HCT116 (cell line): ENCODE data around the gene GRIP2. TPM values are rescaled to one million over a fixed set of nuclear protein-coding genes. Genes with fewer than 3 reads are reported as not detected.

Experiments used
- ATAC-seq: fragments of 200-7000 bp; cut with Tn5 transposase; 2 replicates; pipeline ENCODE4 v1.9.1; 2020; ENCODE audit warnings: mild to moderate bottlenecking, moderate library complexity
- BruUV-seq: library from RNA; stranded (reverse); fragments of 400-500 nt; replicated peaks from 2 replicates; lab custom pipeline; 2021; lab: Mats Ljungman, UMichigan
- CTCF ChIA-PET: fragments of 300-600 bp; sonication (Branson Sonifier 250); formaldehyde crosslinking; loops from one replicate; lab custom pipeline; 2021; ENCODE audit warnings: antibody characterized with exemption; lab: Charles Lee
- POLR2A ChIA-PET: fragments of 300-600, 350-600 bp; sonication (Branson Sonifier 250); formaldehyde crosslinking; loops from one replicate; lab custom pipeline; 2021; ENCODE audit warnings: antibody characterized with exemption; lab: Charles Lee
- RAD21 ChIA-PET, 2 experiments: fragments of 300-600 bp; sonication (Branson Sonifier 250); formaldehyde crosslinking; loops; one replicate each; lab custom pipeline; 2023; ENCODE audit warnings: low total read pairs in 2 of 2; ENCODE audit not compliant: uncharacterized antibody in 2 of 2, unreplicated experiment in 2 of 2, low non-redundant PET in 1 of 2; lab: Charles Lee
- DNase-seq: peaks from one replicate; pipeline ENCODE4 v3.0.0-alpha.2; 2010; ENCODE audit warnings: low read depth, low spot score
- H2AFZ ChIP-seq: fragments of 200-600 bp; shearing (Covaris generic), sonication (generic); 2 replicates; pipeline ENCODE4 v1.6.1; 2017; ENCODE audit warnings: low read depth, mixed run types, mixed read lengths, antibody characterized with exemption, low read length; ENCODE audit not compliant: poor library complexity, severe bottlenecking
- H3K27ac ChIP-seq: 2 replicates; pipeline ENCODE4 v1.5.1; 2012; ENCODE audit warnings: low read depth, low read length
- H3K27me3 ChIP-seq: fragments of 200-600 bp; sonication (generic); 2 replicates; pipeline ENCODE4 v1.6.1; 2016; ENCODE audit warnings: mixed run types, low read length, mixed read lengths; ENCODE audit not compliant: insufficient read depth
- H3K36me3 ChIP-seq, 2 experiments: fragments of 200-500 bp in 1 of 2; fragments of 200-600 bp in 1 of 2; sonication (Bioruptor generic) in 1 of 2; sonication (generic) in 1 of 2; 2 replicates each; pipeline versions ENCODE4 v1.5.1 to v1.6.1; 2014 to 2016; ENCODE audit warnings: low read length in 2 of 2, inconsistent platforms in 1 of 2, mixed read lengths in 1 of 2, mixed run types in 1 of 2; ENCODE audit not compliant: insufficient read depth in 2 of 2, control insufficient read depth in 1 of 2
- H3K4me1 ChIP-seq, 2 experiments: fragments of 200-600 bp in 1 of 2; sonication (generic) in 1 of 2; 2 replicates each; pipeline versions ENCODE4 v1.5.1 to v1.6.1; 2012 to 2017; ENCODE audit warnings: low read length in 2 of 2, inconsistent platforms in 1 of 2, mild to moderate bottlenecking in 1 of 2, mixed read lengths in 1 of 2, mixed run types in 1 of 2, moderate library complexity in 1 of 2; ENCODE audit not compliant: insufficient read depth in 2 of 2, control insufficient read depth in 1 of 2
- H3K4me2 ChIP-seq: fragments of 200-600 bp; sonication (generic); 2 replicates; pipeline ENCODE4 v1.6.1; 2017; ENCODE audit warnings: mixed run types, low read length, mixed read lengths
- H3K4me3 ChIP-seq, 2 experiments: fragments of 200-600 bp in 1 of 2; sonication (generic) in 1 of 2; replicated peaks in 1 of 2; 2 replicates each; pipeline ENCODE4 v1.5.1; 2011 to 2016; ENCODE audit warnings: low read length in 2 of 2, control low read depth in 1 of 2, low read depth in 1 of 2, mild to moderate bottlenecking in 1 of 2, mixed read lengths in 1 of 2, mixed run types in 1 of 2
- H3K79me2 ChIP-seq: fragments of 200-600 bp; sonication (generic); 2 replicates; pipeline ENCODE4 v1.6.1; 2017; ENCODE audit warnings: mild to moderate bottlenecking, mixed run types, low read length, moderate library complexity, mixed read lengths; ENCODE audit not compliant: insufficient read depth
- H3K9ac ChIP-seq: fragments of 200-600 bp; sonication (generic); 2 replicates; pipeline ENCODE4 v1.6.1; 2016; ENCODE audit warnings: low read length, mixed read lengths
- H3K9me2 ChIP-seq: fragments of 200-600 bp; sonication (generic), shearing (Covaris generic); 2 replicates; pipeline ENCODE4 v1.6.1; 2017; ENCODE audit warnings: mixed run types, mild to moderate bottlenecking, moderate library complexity; ENCODE audit not compliant: insufficient read depth
- H3K9me3 ChIP-seq, 2 experiments: fragments of 200-500 bp in 1 of 2; fragments of 200-600 bp in 1 of 2; sonication (Bioruptor generic) in 1 of 2; sonication (generic) in 1 of 2; 2 replicates each; pipeline ENCODE4 v1.6.1; 2014 to 2017; ENCODE audit warnings: low read length in 2 of 2, mixed read lengths in 2 of 2, inconsistent platforms in 1 of 2, low read depth in 1 of 2, mild to moderate bottlenecking in 1 of 2, mixed run types in 1 of 2, moderate library complexity in 1 of 2; ENCODE audit not compliant: control insufficient read depth in 1 of 2, insufficient read depth in 1 of 2
- H4K20me1 ChIP-seq: fragments of 200-600 bp; sonication (generic), shearing (Covaris generic); 2 replicates; pipeline ENCODE4 v1.6.1; 2017; ENCODE audit warnings: mixed run types, mild to moderate bottlenecking, moderate library complexity; ENCODE audit not compliant: insufficient read depth
- ATF3 ChIP-seq: IDR thresholded peaks from 2 replicates; pipeline ENCODE4 v1.6.1; 2012
- CBX3 ChIP-seq: IDR thresholded peaks from 2 replicates; pipeline ENCODE4 v1.6.1; 2012; ENCODE audit warnings: low read depth
- FOSL1 ChIP-seq: IDR thresholded peaks from 2 replicates; pipeline ENCODE4 v1.6.1; 2012; ENCODE audit warnings: low read depth
- JUND ChIP-seq: IDR thresholded peaks from 2 replicates; pipeline ENCODE4 v1.6.1; 2012
- POLR2AphosphoS5 ChIP-seq: IDR thresholded peaks from 2 replicates; pipeline ENCODE4 v1.6.1; 2011; ENCODE audit warnings: mild to moderate bottlenecking, low read depth, low read length, moderate library complexity
- SIN3A ChIP-seq: IDR thresholded peaks from 2 replicates; pipeline ENCODE4 v1.6.1; 2012; ENCODE audit warnings: low read depth
- YY1 ChIP-seq: IDR thresholded peaks from 2 replicates; pipeline ENCODE4 v1.6.1; 2011; ENCODE audit warnings: low read length, low read depth, moderate library complexity, mild to moderate bottlenecking; ENCODE audit not compliant: insufficient replicate concordance; ENCODE audit errors: extremely low read depth
- intact Hi-C: fragments of 100-400 bp; cut with micrococcal nuclease; formaldehyde crosslinking; loops from 2 replicates; pipeline ENCODE4 v1.10.0; 2022
- total RNA-seq: library from RNA; stranded (reverse); gene quantifications from one replicate; pipeline ENCODE4 v1.2.1, GENCODE V29; 2021; ENCODE audit not compliant: unreplicated experiment

GRIP2 gene
- total RNA-seq, 1 experiment from 2014 or later, result 0.34 TPM

- Histone ChIP-seq H3K9ac (no peak overlapping the region), H4K20me1 (no peaks in the 10 kb centered on the region), H3K9me3 (no peaks in the 10 kb centered on the region), H3K4me1 (peaks cover 23 to 32% of the 10 kb centered on the region in 2 experiments)
- intact Hi-C loops, result no loop called here
- no peak for DNase-seq
- TF ChIP-seq SIN3A, result no peak
- no peak for TF ChIP-seq ATF3
- no peak for TF ChIP-seq YY1
- no peak for TF ChIP-seq FOSL1
- TF ChIP-seq, all 23 proteins: peak for 0
- peaks cover 22 to 34% of the 10 kb centered on the region in 2 experiments for H3K36me3 ChIP-seq
- POLR2A ChIA-PET, result no interaction called here
- ATAC-seq, result no peak
- no TSS peak for BruUV-seq
- H3K27ac ChIP-seq, result no peak overlapping the region
- no peak overlapping the region for H3K4me2 ChIP-seq
- no peaks in the 10 kb centered on the region for H3K9me2 ChIP-seq
- H3K27me3 ChIP-seq, result no peaks in the 10 kb centered on the region
- CTCF ChIA-PET, result no interaction called here
- H2AFZ ChIP-seq, result no peak overlapping the region
- H3K79me2 ChIP-seq, result no peaks in the 10 kb centered on the region
- no peak overlapping the region for H3K4me3 ChIP-seq
- RAD21 ChIA-PET, result no interaction called here
Observed at GRCh38 chr3:14448756-14449727, 91.1 kb downstream of the GRIP2 start.

GRCh38 chr3:14448063-14448462 is 92.1 kb downstream of the GRIP2 start:
- TF ChIP-seq POLR2AphosphoS5 (no peak), CBX3 (peak; percentile 38; the same call in 1 of the 2 replicates), JUND (no peak), YY1 (no peak)
- Histone ChIP-seq H3K27ac (no peak overlapping the region), H3K9ac (no peak overlapping the region), H3K79me2 (no peaks in the 10 kb centered on the region), H2AFZ (no peak overlapping the region), H3K4me3 (no peak overlapping the region), H3K4me1 (peaks cover 14 to 22% of the 10 kb centered on the region in 2 experiments), H3K9me2 (no peaks in the 10 kb centered on the region), H3K4me2 (no peak overlapping the region), H4K20me1 (no peaks in the 10 kb centered on the region), H3K36me3 (peaks cover 22 to 34% of the 10 kb centered on the region in 2 experiments), H3K9me3 (no peaks in the 10 kb centered on the region), H3K27me3 (no peaks in the 10 kb centered on the region)
- BruUV-seq, result no TSS peak
- ATAC-seq (no peak), DNase-seq (no peak)
- POLR2A ChIA-PET, result no interaction called here
- intact Hi-C loops, result no loop called here
- RAD21 ChIA-PET, result no interaction called here
- CTCF ChIA-PET, result no interaction called here
